GM10248 (cell line): Measurements from ENCODE around the gene RBBP8NL.

Source experiments
- CTCF ChIA-PET: fragments of 300-600 bp; sonication (Branson Sonifier 250); formaldehyde crosslinking; extraction: SDS; loops from one replicate; lab custom pipeline; 2021; ENCODE audit warnings: antibody characterized with exemption; lab: Yijun Ruan, JAX
- POLR2A ChIA-PET: fragments of 350-650 bp; sonication (Branson Sonifier 250); formaldehyde crosslinking; extraction: SDS; loops from one replicate; lab custom pipeline; 2020; ENCODE audit warnings: antibody characterized with exemption; lab: Yijun Ruan, JAX
- DNase-seq: peaks from one replicate; pipeline ENCODE4 v3.0.0; 2012; ENCODE audit errors: extremely low spot score
- TF ChIP-seq, protein P1 (sequence below): IDR thresholded peaks from 2 replicates; pipeline ENCODE4 v1.5.1; 2012; ENCODE audit warnings: mild to moderate bottlenecking, low read depth; ENCODE audit errors: extremely low read depth, missing control alignments, control extremely low read depth

The RBBP8NL gene

DNA sequence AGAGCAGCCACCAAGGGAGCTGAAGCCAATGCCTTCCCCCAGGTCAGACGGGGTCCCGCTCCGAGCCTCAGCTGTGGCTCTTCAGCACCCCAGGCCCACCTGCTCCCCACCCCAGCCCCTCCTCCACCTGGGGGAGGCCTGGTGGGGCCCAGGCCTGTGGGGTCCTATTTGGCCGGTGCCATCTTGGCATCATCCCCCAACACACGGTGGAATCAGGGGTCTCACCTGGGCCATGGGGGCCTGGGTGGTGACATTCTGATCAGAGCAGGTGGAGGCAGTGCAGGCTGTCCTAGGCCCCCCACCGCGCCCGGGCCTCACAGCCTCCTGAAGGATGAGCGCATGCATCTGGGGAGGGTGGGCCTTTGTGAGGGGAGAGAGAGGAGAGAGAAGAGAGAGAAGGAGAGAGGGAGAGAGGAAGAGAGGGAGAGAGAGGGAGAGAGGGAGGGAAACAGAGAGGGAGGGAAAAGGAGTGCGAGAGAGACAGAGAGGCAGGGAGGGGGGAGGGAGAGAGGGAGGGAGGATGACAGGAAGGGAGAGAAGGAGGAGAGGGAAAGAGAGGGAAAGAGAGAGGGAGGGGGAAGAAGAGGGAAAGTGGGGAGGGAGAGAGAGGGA, 23.9 kb upstream of the RBBP8NL start:
- CTCF ChIA-PET: no interaction called here
- TF ChIP-seq, protein P1, sequence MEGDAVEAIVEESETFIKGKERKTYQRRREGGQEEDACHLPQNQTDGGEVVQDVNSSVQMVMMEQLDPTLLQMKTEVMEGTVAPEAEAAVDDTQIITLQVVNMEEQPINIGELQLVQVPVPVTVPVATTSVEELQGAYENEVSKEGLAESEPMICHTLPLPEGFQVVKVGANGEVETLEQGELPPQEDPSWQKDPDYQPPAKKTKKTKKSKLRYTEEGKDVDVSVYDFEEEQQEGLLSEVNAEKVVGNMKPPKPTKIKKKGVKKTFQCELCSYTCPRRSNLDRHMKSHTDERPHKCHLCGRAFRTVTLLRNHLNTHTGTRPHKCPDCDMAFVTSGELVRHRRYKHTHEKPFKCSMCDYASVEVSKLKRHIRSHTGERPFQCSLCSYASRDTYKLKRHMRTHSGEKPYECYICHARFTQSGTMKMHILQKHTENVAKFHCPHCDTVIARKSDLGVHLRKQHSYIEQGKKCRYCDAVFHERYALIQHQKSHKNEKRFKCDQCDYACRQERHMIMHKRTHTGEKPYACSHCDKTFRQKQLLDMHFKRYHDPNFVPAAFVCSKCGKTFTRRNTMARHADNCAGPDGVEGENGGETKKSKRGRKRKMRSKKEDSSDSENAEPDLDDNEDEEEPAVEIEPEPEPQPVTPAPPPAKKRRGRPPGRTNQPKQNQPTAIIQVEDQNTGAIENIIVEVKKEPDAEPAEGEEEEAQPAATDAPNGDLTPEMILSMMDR: no peak
- DNase-seq: no peak
- POLR2A ChIA-PET: no interaction called here

DNA sequence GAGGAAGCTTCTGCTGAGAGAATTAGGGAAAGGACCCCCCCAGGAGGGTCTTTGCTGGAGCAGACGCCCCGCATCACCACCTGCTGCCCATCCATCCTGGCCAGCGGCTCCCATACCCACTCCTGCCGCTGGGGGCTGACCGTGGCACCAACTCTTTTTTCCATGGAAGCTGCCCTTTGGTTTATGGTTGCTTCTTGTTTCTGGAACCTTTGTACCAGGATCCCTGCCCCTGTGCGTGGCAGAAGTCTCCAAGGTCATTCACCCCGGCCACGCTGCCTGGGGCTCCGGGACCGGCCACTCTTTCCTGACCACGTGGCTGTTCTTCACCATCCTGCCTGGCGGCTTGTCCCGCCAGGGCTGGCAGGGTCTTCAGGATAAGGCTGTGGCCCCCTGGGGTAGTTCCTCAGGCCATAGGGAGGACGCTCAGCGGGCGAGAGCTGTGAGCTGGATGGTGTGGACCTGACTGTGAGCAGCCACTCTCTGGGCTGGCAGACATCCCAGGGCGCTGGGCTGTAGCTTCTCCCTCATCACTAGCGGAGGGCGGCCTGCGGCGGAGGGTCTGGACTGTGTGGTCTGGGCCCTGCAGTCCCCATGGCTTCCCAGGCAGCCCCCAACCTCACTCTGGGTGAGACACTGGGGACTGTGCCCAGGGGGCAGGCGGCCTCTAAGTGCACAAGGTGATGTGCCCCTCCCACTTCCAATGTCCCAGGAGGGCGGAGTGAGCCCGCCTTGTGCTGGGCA, 22.8 kb upstream of the RBBP8NL start:
- CTCF ChIA-PET: interaction anchor here (1.2 kb wide), 1 partner anchor 11 kb away, joined by 4 read pairs; no protein-coding TSS in a partner anchor
- TF ChIP-seq, protein P1: no peak
- POLR2A ChIA-PET: no interaction called here
- no peak for DNase-seq

DNA sequence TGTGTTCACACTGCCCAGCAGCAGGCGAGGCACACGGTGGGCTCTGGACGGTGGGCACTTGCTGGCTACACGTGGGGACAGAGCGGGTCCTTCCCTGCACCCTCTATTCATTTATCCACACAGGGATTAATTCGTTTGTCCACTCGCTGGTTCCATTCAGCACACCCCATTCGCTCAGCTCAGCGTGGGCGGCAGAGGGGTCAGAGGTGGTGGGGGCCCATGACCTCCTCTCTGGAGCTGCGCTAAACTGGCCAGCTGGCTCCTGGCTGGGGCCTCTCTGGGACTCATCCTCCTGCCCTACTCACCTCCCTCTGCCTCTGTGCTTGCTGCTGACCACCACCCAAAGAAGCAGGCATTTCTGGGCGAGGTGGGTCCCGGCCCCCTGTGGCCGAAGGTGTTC, 21.4 kb upstream of the RBBP8NL start:
- CTCF ChIA-PET: no interaction called here
- TF ChIP-seq, protein P1: no peak
- POLR2A ChIA-PET: no interaction called here
- DNase-seq: no peak

DNA sequence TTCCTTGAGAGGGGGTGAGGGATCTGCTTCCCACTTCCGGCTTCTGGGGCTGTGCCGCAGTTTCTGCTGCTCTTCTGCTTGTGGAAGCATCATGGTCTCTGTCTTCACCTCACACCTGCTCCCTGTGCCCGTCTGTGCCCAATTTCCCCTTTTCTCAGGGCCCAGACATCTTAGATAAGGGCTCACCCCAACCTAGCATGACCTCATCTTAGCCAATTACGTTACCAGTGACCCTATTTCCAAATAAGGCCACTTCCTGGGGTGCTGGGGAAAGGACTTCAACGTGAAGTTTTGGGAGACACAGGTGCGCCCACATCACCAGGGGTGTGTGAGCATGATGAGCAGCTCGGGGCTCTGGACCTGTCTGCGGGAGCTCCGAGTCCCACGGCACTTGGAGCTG, 20.7 kb upstream of the RBBP8NL start:
- no peak for DNase-seq
- TF ChIP-seq, protein P1: no peak
- ChIA-PET CTCF (interaction anchor here (1.5 kb wide), 1 partner anchor 11 kb away, joined by 3 read pairs; no protein-coding TSS in a partner anchor), POLR2A (no interaction called here)

DNA sequence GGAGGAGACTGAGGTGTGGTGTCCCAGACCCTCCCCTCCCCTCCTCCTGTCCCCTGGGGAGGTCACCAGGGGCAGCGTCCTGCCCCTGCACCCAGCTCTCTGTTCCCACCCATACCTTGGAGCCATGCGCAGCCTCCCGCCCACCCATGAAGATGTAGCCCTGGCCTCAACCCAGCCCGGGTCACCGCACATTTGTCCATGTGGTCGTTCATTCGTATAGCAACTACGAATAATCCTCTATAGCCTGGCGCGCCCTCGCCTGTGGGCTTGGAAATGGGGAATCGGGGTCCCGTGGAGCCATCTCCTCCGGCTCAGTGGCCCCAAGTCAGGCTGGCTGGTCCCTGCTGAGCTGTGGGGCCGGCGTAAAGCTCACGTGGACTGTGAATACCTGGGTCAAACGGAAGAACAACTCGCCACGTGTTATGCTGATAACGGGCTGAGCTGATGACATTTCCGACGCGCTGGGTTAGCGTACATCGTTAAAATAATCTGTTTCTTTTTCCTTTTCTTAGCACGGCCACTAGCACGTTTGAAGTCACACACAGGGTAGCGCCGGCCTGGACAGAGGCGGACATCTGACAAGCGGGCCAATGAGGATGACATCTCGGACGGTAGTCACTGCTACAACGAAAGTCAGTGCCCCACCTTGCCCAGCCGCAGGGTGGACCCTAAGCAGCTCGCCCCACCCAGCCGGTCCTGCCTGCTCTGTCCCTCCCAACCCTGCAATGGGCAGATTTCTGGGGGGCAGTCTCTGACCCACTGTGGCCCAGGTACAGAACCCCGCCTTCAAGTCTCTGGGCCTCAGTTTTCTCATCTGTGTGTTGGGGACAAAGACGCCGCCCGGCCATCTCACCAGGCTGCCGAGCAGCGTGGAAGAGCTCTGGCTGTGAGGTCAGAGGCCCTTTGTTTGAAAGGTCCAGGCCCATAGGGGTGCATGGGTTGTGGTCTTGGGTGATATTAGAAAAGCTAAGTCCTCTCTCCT, 19.8 kb upstream of the RBBP8NL start:
- ChIA-PET CTCF (interaction anchor here (1.5 kb wide), 1 partner anchor 10 kb away, joined by 3 read pairs; no protein-coding TSS in a partner anchor), POLR2A (no interaction called here)
- DNase-seq: no peak
- TF ChIP-seq, protein P1: no peak

DNA sequence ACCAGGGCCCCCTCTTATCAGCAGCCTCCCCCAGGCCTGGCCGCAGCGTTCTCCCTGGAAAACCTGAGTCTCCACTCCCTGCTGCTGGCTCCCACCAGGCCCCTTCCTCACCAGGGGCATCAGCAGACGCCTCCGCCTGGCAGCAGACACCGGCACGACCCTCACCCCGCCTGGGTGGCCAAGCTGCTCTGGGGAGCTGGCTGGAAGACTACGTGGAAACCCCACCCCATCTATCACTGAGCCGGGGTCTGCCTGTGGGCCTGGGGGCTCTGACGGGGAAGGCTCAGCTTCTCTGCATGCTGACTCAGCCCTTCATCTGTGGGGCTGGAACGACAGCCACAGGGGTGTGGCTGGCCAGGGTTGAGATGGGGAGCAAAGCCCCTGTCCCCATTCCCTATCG, 19.1 kb upstream of the RBBP8NL start:
- ChIA-PET CTCF (no interaction called here), POLR2A (no interaction called here)
- TF ChIP-seq, protein P1: no peak
- DNase-seq: no peak
